Parathyroid adenoma (tissue), 2 donors: ENCODE results near the gene MEP1A.
"Not testable (repeated sequence)": the region's sequence is repeated elsewhere in the genome, so short reads cannot be mapped to it uniquely, and the experiment has no call there.

Experiments
- H2AFZ ChIP-seq: fragments of 300-600 bp; sonication (generic); one replicate; pipeline ENCODE4 v1.7.0; 2017; ENCODE audit warnings: antibody characterized with exemption, mild to moderate bottlenecking
- H3K27ac ChIP-seq: fragments of 300-600 bp; sonication (generic); one replicate; pipeline ENCODE4 v1.7.0; 2017
- H3K27me3 ChIP-seq: fragments of 300-600 bp; sonication (generic); one replicate; pipeline ENCODE4 v1.7.0; 2017; ENCODE audit warnings: low read length; ENCODE audit not compliant: control insufficient read depth, insufficient read depth
- H3K36me3 ChIP-seq: fragments of 300-600 bp; sonication (generic); one replicate; pipeline ENCODE4 v1.7.0; 2017; ENCODE audit warnings: low read length; ENCODE audit not compliant: control insufficient read depth, insufficient read depth
- H3K4me1 ChIP-seq: fragments of 300-600 bp; sonication (generic); one replicate; pipeline ENCODE4 v1.7.0; 2017; ENCODE audit warnings: control low read depth
- H3K4me2 ChIP-seq: fragments of 300-600 bp; sonication (generic); one replicate; pipeline ENCODE4 v1.7.0; 2017; ENCODE audit warnings: low read length
- H3K4me3 ChIP-seq: fragments of 300-600 bp; sonication (generic); one replicate; pipeline ENCODE4 v1.7.0; 2017; ENCODE audit warnings: low read depth, low read length
- H3K79me2 ChIP-seq: fragments of 300-600 bp; sonication (generic); one replicate; pipeline ENCODE4 v1.7.0; 2017; ENCODE audit warnings: control low read depth
- H3K9ac ChIP-seq: fragments of 300-600 bp; sonication (generic); one replicate; pipeline ENCODE4 v1.7.0; 2017; ENCODE audit warnings: mild to moderate bottlenecking
- H3K9me3 ChIP-seq: fragments of 300-600 bp; sonication (generic); one replicate; pipeline ENCODE4 v1.7.0; 2017; ENCODE audit warnings: low read length; ENCODE audit not compliant: control insufficient read depth
- TF ChIP-seq, protein P1 (sequence below): fragments of 300-600 bp; sonication (generic); IDR thresholded peaks from one replicate; pipeline ENCODE4 v1.7.0; 2017; ENCODE audit warnings: antibody characterized with exemption, mild to moderate bottlenecking
- donor health status: primary hyperparathyroidism.

The MEP1A gene

DNA sequence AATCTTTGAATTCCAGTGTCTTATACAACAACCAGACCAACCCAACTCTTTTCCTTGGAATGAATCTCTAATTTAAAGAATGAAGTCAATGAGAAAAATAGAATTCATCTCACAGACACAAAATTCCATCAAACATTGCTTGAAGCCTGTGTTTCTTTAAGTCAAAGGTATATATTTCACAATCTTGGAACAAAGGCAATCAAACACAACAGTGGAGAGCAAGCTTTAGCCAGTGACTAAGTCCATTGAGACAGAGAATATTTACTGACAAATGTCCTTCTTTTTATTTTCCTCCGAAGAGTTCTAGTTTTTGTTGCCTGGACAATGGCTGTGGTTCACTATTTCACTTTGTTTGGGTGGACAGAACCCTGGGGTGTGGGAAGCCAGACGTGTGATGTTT lies 35.8 kb downstream of the MEP1A start:
- H3K36me3 ChIP-seq = no peaks in the 10 kb centered on the region
- H3K27me3 ChIP-seq = no peaks in the 10 kb centered on the region
- H3K27ac ChIP-seq = no peak overlapping the region
- H2AFZ ChIP-seq = no peak overlapping the region
- H3K9ac ChIP-seq = no peak overlapping the region
- H3K4me3 ChIP-seq = no peak overlapping the region
- no peaks in the 10 kb centered on the region for H3K79me2 ChIP-seq
- H3K4me1 ChIP-seq = no peaks in the 10 kb centered on the region
- H3K9me3 ChIP-seq = no peaks in the 10 kb centered on the region
- TF ChIP-seq, protein P1, sequence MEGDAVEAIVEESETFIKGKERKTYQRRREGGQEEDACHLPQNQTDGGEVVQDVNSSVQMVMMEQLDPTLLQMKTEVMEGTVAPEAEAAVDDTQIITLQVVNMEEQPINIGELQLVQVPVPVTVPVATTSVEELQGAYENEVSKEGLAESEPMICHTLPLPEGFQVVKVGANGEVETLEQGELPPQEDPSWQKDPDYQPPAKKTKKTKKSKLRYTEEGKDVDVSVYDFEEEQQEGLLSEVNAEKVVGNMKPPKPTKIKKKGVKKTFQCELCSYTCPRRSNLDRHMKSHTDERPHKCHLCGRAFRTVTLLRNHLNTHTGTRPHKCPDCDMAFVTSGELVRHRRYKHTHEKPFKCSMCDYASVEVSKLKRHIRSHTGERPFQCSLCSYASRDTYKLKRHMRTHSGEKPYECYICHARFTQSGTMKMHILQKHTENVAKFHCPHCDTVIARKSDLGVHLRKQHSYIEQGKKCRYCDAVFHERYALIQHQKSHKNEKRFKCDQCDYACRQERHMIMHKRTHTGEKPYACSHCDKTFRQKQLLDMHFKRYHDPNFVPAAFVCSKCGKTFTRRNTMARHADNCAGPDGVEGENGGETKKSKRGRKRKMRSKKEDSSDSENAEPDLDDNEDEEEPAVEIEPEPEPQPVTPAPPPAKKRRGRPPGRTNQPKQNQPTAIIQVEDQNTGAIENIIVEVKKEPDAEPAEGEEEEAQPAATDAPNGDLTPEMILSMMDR = no peak
- H3K4me2 ChIP-seq = no peak overlapping the region

DNA sequence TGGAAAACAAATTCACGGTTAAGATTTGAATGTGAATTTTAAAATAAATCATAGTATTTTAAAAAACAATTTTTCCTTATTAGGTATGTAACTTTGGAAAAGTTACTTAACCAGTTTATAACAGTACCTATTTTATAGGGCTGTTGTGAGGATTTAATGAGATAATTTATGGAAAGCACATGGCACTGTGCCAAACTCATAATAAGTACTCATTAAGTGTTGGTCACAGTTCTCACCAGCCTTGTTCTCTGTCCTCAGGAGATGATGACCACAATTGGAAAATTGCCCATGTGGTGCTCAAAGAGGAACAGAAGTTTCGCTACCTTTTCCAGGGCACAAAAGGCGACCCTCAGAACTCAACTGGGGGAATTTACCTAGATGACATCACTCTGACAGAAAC lies 39.6 kb downstream of the MEP1A start:
- Histone ChIP-seq H3K9ac (no peak overlapping the region), H3K27ac (no peak overlapping the region), H3K4me1 (no peaks in the 10 kb centered on the region), H3K36me3 (no peaks in the 10 kb centered on the region), H3K4me2 (no peak overlapping the region), H3K79me2 (no peaks in the 10 kb centered on the region), H3K4me3 (no peak overlapping the region), H2AFZ (no peak overlapping the region), H3K9me3 (no peaks in the 10 kb centered on the region), H3K27me3 (no peaks in the 10 kb centered on the region)
- TF ChIP-seq, protein P1 = no peak

- not testable (repeated sequence) for H2AFZ ChIP-seq, H3K4me3 ChIP-seq, H3K27me3 ChIP-seq, H3K79me2 ChIP-seq, H3K4me2 ChIP-seq, H3K36me3 ChIP-seq, H3K9ac ChIP-seq, H3K27ac ChIP-seq, H3K9me3 ChIP-seq, H3K4me1 ChIP-seq
These were observed 41.2 kb downstream of the MEP1A start for GRCh38 chr6:46834257-46834916.

- H3K4me1 ChIP-seq, H2AFZ ChIP-seq, H3K9ac ChIP-seq: not testable (repeated sequence)
These were observed 41.8 kb downstream of the MEP1A start for GRCh38 chr6:46834991-46835390.

DNA sequence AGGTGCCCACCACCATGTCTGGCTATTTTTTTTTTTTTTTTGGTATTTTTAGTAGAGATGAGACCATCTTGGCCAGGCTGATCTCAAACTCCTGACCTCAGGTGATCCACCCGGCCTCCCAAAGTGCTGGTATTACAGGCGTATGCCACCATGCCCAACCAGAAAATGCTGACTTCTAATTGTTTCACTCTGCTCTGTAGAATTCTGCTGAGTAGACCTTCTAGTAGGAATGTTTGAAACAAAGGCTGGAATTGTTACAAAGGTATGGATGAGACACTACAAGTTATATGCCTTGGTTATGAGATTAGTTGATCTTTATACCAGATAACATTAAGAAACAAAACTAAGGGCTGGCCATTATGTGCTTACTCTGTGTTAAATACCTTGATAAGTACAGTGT lies 44.8 kb downstream of the MEP1A start:
- H3K9me3 ChIP-seq = no peaks in the 10 kb centered on the region
- TF ChIP-seq, protein P1 = no peak
- no peak overlapping the region for H3K27ac ChIP-seq
- H3K9ac ChIP-seq = no peak overlapping the region
- H3K4me2 ChIP-seq = no peak overlapping the region
- no peaks in the 10 kb centered on the region for H3K27me3 ChIP-seq
- no peaks in the 10 kb centered on the region for H3K4me1 ChIP-seq
- no peak overlapping the region for H2AFZ ChIP-seq
- no peaks in the 10 kb centered on the region for H3K36me3 ChIP-seq
- no peak overlapping the region for H3K4me3 ChIP-seq
- H3K79me2 ChIP-seq = no peaks in the 10 kb centered on the region

More at GRCh38 chr6:46834991-46835390, 41.8 kb downstream of the MEP1A start:
- not testable (repeated sequence) for H3K27me3 ChIP-seq, H3K9me3 ChIP-seq, H3K79me2 ChIP-seq, H3K4me2 ChIP-seq, H3K4me3 ChIP-seq, H3K27ac ChIP-seq, H3K36me3 ChIP-seq

- not testable (repeated sequence) for H3K4me3 ChIP-seq, H3K27ac ChIP-seq, H3K4me2 ChIP-seq, H3K79me2 ChIP-seq, H3K9me3 ChIP-seq, H3K9ac ChIP-seq, H2AFZ ChIP-seq, H3K4me1 ChIP-seq, H3K27me3 ChIP-seq, H3K36me3 ChIP-seq
These were observed 49.2 kb downstream of the MEP1A start for GRCh38 chr6:46842252-46842846.
